ENCODE results near the gene NAALADL2.

DNA sequence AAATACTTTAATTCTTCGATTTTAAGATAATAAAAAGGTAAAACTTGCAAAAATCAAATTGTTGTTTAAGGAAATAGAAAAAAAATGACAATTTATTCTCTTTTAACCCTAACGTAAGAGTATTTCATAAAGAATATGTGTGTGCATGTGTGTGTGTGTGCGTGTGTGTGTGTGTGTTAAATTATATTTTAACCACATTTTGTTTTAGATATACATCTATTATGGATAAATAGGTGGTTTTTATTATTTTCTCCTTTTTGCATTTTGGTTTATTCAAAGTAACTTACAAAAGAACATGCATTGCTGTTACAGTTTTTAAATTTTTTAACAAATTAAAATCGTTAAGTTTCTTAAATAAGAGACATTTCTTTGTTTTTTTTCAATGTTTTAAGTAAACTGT is 414.4 kb downstream of the NAALADL2 start:
- TF ChIP-seq EZH2 (IDR thresholded peaks at IDR 0.05; ENCODE audit: borderline replicate concordance, low read depth, low read length, severe bottlenecking): no peak
- TF ChIP-seq, protein P1, sequence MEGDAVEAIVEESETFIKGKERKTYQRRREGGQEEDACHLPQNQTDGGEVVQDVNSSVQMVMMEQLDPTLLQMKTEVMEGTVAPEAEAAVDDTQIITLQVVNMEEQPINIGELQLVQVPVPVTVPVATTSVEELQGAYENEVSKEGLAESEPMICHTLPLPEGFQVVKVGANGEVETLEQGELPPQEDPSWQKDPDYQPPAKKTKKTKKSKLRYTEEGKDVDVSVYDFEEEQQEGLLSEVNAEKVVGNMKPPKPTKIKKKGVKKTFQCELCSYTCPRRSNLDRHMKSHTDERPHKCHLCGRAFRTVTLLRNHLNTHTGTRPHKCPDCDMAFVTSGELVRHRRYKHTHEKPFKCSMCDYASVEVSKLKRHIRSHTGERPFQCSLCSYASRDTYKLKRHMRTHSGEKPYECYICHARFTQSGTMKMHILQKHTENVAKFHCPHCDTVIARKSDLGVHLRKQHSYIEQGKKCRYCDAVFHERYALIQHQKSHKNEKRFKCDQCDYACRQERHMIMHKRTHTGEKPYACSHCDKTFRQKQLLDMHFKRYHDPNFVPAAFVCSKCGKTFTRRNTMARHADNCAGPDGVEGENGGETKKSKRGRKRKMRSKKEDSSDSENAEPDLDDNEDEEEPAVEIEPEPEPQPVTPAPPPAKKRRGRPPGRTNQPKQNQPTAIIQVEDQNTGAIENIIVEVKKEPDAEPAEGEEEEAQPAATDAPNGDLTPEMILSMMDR (IDR thresholded peaks at IDR 0.05; ENCODE audit: borderline replicate concordance, extremely low read depth, low read length, poor library complexity, severe bottlenecking): no peak

All from DND-41 (cell line).